Measurements from ENCODE around the gene MFAP2.
"Not testable (repeated sequence)": the region's sequence is repeated elsewhere in the genome, so short reads cannot be mapped to it uniquely, and the experiment has no call there.

The MFAP2 gene

DNA sequence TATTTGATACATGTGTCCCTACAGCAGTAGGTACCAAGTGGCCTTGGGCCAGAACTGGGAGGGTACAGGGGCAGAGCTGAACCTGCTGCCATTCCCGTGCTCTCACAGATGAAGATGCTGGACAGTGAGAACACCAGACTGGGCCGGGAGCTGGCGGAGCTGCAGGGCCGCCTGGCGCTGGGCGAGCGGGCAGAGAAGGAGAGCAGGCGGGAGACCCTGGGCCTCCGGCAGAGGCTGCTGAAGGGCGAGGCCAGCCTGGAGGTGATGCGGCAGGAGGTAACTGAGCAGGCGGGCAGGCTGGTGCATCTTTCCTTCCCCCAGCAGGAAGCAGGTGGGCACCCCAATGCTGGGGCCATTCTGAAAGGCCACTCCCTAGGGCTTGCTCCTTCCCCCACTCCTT, 21.9 kb downstream of the MFAP2 start:
- no peak for DNase-seq

DNA sequence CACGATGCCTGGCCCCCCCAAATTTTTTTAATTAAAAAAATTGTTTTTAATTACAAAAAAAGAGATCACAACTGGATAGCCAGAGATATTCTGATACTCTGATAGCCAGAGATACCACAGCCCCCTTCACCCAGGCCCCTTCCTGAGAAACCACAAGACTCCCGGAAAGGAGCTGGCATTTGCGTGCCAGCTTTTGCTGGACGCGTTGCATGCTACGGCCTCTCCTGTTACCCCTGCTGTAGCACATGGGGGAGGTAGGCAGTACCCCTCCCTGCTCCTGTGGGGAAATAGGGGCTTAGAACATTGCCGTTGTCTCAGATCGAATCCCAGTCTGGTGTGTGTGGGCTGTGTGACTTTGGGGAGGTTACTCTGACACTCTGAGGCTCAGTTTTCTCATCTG, 22.7 kb downstream of the MFAP2 start:
- no peak for DNase-seq

DNA sequence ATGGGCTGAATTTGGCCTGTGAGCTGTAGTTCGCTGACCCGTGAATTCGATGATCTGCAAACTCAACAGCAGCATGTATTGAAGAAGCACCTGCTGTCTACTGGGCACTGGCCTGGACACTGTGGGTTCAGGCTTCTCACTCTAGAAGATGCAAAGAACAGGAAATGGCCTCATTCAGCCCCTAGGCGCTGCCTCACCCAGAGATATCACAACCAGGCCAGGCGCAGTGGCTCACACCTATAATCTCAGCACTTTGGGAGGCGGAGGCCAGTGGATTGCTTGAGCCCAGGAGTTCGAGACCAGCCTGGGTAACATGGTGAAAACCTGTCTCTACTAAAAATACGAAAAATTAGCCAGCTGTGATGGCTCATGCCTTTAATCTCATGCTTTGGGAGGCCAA, 23.6 kb downstream of the MFAP2 start:
- DNase-seq = no peak

DNA sequence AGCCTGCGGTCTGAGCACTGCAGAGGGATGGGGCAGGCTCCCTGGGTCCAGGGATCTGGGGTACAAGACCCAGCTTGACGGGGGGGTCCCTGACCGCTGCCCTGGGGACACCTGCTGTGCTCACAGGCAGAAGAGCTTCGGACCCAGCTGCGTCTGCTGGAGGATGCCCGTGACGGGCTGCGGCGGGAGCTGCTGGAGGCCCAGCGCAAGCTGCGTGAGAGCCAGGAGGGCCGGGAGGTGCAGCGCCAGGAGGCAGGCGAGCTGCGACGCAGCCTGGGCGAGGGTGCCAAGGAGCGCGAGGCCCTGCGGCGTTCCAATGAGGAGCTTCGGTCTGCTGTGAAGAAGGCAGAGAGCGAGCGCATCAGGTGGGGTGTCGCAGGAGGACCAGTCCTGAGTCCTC, 25.2 kb downstream of the MFAP2 start:
- DNase-seq = no peak

DNA sequence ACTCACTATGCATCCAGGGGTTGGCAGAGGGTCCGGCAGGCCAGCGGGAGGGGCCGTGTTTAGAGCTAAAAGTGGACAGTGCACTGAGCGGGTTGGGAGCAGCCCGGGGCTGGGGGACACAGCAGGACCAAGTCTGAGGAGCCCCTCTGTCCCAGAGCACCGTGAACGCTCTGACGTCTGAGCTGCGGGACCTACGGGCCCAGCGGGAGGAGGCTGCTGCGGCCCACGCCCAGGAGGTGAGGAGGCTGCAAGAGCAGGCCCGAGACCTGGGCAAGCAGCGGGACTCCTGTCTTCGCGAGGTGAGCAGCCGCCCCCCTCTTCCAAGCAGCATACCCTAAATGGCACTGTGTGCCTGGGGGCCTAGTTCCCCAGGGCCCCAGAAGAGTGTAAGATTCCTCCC, 25.8 kb downstream of the MFAP2 start:
- no peak for DNase-seq

DNA sequence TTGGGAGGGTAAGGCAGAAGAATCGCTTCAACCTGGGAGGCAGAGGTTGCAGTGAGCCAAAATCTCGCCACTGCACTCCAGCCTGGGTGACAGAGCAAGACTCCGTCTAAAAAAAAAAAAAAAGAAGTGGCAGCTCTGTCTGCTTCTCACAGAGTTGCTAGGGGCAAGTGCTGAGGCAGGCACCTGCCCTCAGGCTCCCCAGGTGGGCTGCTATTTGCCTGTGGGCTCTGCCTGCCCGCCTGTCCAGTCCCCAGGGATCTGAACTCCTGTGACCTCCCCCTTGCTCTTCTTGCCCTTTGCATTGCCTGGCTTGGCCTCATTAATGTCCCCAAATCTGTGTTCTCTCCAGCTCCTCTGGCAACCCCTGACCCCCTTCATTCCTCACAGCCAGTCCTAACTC, 28.0 kb downstream of the MFAP2 start:
- DNase-seq = not testable (repeated sequence)

DNA sequence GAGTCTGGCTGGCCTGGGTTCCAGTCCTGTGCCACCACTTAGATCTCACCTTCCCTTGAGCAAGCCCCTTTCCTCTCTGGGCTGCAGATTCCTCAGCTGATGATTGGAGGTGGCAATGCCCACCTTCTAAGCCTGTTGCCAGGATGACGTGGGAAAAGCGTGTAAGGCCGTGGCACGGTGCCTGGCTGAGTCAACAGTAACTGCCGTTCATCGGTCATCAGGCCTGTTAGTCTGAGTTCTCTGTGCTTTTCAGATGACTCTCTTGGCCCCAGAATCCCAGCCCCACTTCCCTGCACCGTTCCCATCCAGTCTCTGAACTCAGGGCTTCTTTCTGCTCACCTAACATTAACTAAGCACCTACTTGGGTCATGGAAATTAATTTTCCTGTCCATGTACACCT, 31.4 kb downstream of the MFAP2 start:
- DNase-seq = not testable (repeated sequence)

DNA sequence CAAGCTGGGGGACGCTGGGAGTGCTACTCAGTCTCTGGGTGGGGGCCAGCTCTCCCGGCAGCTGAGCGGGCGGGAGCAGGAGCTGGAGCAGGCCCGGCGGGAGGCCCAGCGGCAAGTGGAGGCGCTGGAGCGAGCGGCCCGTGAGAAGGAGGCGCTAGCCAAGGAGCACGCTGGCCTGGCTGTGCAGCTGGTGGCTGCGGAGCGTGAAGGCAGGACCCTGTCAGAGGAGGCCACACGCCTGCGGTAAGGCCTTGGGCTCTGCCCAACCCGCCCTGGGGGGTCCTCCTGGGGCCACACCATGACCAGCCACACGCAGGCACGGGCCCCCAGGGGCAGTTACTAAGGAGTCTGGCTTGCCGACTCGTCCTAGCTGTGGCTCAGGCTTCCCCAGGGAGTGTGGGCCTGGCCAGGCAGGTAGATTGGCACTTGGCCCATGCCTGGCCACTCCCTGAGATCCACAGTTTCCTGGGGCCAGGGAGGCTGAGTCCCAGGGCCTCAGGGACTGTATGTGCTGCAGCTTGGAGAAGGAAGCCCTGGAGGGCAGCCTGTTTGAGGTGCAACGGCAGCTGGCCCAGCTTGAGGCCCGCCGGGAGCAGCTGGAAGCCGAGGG, 32.0 kb downstream of the MFAP2 start:
- DNase-seq = not testable (repeated sequence)

DNA sequence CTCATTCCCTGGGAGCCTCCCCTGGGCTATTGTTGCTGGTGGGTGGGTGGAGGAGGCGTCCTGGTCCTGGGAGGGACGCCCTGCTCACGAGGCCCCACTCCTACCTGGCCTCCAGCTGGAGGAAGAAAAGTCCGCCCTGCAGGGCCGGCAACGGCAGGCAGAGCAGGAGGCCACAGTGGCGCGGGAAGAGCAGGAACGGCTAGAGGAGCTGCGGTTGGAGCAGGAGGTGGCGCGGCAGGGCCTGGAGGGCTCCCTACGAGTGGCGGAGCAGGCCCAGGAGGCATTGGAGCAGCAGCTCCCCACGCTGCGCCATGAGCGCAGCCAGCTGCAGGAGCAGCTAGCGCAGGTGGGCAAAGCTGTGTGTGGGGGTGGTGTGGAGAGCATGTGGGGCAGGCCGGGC, 33.8 kb downstream of the MFAP2 start:
- DNase-seq = no peak

DNA sequence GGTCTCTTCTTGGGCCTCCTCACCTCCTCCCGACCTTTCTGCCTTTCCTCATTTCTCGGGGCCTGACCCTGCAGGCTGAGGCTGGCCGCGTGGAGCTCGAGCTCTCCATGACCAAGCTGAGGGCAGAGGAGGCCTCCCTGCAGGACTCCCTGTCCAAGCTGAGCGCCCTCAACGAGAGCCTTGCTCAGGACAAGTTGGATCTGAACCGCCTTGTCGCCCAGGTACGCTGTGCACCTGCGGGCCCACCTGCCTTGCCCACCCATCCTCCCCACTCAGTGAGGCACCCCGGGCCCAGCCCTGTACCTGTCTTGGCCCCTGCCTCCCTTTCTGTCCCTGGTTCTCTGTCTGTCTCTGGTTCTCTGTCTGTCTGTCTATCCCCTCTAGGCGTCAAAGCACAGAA, 34.2 kb downstream of the MFAP2 start:
- DNase-seq = not testable (repeated sequence)

DNA sequence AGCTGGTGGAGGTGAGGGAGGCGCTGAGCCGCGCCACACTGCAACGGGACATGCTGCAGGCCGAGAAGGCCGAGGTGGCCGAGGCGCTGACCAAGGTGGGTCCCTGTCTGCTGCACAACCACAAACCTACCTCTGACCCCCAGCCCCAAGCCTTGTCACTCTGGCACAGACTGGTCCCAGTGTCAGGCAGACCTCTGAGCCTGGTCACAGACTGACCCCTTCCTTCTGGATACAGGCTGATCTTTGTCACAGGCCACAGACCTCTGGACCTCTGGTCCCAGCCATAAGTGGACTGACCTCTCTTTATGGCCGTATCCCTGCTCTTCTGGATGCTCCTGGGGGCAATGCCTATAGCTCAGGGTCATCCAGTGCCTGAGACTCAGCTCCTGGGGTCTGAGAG, 34.9 kb downstream of the MFAP2 start:
- DNase-seq = not testable (repeated sequence)

DNA sequence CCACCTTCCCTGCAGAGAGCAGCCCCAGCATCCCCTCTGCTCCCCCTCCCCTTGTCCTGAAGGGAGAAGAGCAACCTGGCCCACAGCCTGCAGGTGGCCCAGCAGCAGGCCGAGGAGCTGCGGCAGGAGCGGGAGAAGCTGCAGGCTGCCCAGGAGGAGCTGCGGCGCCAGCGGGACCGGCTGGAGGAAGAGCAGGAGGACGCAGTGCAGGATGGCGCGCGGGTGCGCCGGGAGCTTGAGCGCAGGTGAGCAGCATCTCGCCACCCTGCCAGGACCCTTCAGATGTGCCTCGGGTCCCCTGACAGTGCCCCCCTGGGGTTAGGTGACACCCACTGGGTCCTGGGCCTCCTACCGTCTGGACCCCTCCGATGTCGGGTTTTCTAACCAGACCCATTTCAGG, 36.4 kb downstream of the MFAP2 start:
- DNase-seq = no peak

DNA sequence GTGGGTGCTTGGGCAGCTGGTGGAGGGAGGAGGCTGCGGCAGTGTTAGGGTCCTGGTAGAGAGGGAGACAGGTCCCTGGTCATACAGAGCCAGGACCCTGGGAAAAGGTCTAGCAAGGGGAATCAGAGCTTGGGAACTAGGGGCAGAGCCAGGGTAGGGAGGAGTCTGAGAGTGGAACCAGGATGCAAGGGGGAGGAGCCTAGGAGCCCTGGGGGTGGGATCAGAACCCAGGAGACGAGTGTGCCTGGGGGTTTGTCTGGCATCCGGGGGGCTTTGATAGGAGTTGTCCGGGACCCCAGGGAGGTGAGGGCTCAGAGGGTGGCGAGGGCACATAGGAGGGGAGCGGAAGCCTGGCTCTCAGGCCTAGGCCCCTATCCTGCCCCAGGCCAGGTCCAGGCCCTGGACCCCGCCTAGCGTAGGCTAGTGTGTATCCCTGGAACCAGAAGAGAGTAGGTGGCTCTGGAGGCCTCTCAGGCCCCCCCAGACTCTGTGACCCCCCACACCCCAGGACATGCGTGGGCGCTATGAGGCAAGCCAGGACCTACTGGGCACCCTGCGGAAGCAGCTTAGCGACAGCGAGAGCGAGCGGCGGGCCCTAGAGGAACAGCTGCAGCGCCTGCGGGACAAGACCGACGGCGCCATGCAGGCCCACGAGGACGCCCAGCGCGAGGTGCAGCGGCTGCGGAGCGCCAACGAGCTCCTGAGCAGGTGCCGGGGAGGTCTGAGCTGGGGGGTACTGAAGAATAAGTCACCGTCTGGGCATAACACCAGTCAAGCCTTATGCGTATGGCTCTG, 40.8 kb downstream of the MFAP2 start:
- not testable (repeated sequence) for DNase-seq

DNA sequence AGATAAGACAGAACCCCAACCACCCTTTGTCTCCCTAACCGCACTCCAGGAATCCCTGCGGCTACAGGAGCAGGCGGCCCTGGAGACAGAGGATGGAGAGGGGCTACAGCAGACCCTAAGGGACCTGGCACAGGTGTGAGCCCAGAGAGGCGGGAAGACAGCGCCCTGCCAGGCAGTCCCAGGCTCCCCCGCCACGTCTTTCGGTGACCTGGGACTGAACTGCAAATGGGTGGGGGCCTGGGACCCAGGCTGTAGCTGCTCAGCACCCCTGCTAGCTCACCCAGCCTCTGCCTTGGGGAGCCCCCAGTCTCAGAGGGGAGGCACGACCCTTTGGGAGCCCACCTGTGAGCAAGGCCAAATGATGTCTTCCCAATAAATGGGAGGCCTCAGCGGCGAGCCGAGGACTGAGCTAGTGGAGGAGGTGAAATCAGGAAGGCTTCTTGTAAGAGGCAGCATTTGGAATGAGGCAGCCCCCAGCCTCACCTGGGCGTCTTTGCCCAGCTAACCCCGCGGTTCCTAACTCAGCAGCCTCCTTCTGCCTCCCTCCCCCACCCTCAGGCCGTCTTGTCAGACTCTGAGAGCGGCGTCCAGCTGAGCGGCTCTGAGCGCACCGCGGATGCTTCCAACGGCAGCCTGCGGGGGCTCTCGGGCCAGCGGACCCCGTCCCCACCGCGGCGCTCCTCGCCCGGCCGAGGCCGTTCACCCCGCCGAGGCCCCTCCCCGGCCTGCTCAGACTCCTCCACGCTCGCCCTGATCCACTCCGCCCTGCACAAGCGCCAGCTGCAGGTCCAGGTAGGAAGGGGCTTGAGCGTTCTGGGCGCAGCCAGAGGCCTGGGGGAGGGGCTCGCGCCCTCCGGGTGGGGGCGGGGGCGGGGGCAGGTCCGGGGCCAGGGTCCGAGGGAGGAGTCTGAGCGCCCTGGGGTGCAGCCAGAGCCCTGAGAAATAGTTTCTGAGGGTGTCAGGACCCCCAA, 41.8 kb downstream of the MFAP2 start:
- DNase-seq = no peak

DNA sequence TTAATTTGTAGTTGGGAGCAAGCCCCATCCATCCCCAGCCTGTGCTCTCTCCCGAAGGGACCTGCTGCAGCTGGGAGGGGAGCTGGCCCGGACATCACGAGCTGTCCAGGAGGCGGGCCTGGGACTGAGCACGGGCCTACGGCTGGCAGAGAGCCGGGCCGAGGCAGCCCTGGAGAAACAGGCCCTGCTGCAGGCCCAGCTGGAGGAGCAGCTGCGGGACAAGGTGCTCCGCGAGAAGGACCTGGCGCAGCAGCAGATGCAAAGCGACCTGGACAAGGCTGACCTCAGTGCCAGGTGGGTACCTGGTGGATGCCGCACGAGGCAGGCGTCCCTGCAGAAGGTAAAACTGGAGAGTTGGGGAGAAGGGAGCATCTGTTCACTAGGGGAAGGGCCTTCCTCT, 43.8 kb downstream of the MFAP2 start:
- DNase-seq = not testable (repeated sequence)

DNA sequence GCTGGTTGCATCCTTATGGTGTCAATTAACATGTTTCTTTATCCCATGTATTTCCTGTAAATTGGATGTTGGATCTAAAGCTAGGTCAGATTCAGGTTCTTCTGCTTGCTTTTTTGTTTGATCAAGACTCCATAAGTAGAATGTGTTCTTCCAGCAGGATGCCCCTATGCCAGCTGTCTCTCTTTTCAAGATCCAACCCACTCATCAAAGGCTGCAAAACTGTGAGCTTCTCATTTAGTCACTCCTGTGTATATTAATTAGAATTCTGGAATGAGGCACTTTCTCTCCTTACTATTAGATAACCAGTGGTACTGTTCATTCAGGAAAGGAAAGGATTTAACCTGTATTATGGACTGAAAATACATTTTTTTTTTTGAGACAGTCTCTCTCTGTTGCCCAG, 46.5 kb downstream of the MFAP2 start:
- DNase-seq = not testable (repeated sequence)

DNA sequence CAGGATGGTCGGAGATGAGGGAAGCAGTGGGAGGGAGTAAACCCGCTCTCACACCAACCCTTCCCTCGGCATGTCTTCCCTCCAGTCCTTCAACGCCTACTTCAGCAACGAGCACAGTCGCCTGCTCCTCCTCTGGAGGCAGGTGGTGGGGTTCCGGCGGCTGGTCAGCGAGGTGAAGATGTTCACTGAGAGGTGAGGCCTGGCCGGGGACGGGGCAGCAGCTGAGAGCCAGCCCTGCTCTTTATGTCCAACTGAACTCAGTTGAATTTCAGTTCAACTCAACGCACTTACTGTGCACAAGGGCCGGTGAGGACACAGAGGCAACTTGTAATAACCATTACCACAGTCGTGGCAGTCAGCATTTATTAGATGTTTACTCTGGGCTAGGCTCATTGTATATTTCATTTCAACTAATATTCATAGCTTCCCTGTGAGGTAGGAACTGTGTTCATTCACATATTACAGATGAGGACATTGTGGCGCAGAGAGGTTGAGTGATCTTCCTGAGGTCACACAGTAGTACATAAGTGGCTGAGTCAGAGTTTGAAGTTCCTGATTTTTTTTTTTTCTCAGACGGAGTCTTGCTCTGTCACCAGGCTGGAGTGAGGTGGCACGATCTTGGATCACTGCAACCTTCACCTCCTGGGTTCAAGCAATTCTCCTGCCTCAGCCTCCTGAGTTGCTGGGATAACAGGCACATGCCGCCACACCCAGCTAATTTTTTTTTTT, 49.0 kb downstream of the MFAP2 start:
- not testable (repeated sequence) for DNase-seq

DNA sequence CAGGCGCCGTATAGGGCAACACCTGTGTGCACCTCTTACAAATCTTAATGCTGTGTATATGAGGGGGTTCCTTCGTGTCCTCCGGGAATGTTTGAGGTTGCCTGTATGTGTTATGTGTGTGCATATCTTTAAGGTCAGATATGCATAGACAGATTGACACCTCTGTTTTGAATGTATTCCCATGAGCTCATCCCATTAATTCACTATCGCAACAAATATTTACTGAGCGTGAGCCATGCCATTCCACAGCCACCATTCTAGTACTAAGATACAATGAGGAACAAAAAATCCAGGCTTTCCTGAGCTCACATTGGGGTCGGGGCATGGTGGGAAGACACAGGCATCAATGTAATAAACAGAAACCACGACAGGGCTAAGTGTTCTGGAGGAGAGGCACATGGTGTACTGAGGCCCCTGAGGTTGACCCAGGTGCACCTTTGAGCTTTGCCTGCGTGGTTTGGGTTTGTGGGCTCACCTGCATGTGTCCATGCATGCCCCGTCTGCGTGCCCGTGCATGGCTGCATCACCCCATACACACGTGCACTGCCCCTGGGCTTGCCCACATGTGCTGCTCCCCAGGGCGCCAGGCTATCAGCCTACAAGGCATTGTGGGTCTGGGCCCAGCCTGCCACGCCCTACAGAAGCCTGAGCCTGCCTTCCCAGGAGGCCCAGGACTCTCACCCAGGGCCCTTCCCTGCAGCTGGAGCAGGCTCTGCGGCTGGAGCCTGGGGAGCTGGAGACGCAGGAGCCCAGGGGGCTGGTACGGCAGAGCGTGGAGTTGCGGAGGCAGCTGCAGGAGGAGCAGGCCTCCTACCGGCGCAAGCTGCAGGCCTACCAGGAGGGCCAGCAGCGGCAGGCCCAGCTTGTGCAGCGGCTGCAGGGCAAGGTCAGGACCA, 51.0 kb downstream of the MFAP2 start:
- not testable (repeated sequence) for DNase-seq

DNA sequence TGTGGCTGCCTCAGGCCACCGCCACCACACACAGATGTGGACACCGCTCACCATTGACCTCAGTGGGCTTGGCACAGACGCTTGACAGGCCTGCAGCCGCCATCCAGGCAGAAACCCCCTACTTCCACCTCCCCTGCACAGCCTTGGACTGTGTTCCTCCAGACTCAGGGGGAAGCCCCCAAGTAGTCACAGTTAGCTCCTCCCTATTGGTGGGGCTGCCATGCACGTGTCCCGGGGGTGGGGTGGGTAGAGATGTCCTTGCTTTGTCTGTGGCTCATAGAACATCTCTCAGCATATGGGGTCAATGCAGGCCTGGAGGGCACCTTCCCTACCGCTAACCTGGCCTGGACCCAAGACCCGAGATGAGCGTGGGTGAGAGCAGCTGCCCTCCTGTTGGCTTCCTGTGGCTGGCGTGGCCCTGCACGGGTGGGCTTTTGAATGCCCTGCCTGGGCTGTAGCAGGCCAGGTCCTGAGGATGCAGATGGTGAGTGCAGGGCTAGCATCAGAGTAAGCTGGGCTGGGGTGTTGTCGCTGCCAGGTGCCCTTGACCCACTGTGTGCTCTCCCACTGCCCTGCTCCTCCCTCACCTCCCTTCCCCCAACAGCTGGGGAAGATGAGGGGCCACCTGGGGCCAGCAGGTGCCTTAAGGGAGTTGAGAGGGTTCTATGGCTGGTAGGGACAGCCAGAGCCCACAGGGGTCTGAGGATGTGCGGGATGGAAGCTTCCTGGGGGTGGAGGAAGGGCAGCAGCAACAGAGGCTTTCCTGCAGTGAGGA, 52.5 kb downstream of the MFAP2 start:
- no peak for DNase-seq

DNA sequence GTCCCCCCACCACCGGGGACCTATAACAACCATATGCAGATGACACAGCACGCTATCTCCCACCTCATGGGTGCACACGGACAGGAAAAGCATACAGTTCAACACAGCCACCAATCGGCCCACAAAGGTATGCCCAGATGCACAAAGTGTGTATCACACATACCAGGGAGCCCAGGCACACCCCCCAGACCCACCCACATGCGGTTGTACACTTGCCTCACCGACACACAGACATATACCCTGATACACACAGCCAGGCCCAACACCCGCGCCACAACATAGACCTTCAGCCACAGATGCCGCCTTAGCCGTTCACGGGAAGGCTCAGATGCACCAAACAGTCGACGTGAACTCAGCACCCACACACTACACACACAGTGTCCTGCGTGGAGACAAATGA, 53.2 kb downstream of the MFAP2 start:
- no peak for DNase-seq

Measured in activated effector memory CD4-positive, alpha-beta T cell treated with anti-CD3 and anti-CD28 coated beads, Interleukin-2, amount 50 U/mL, for 16 hours (primary cell).